GM18867 (cell line): ENCODE results near the gene SGSH.
"Not testable (repeated sequence)": the region's sequence is repeated elsewhere in the genome, so short reads cannot be mapped to it uniquely, and the experiment has no call there.

Experiments used
- ATAC-seq: cut with Tn5 transposase; IDR thresholded peaks from one replicate; pipeline ENCODE4 v1.9.1; 2021; ENCODE audit warnings: mild to moderate bottlenecking, moderate library complexity; ENCODE audit not compliant: unreplicated experiment

The SGSH gene

DNA sequence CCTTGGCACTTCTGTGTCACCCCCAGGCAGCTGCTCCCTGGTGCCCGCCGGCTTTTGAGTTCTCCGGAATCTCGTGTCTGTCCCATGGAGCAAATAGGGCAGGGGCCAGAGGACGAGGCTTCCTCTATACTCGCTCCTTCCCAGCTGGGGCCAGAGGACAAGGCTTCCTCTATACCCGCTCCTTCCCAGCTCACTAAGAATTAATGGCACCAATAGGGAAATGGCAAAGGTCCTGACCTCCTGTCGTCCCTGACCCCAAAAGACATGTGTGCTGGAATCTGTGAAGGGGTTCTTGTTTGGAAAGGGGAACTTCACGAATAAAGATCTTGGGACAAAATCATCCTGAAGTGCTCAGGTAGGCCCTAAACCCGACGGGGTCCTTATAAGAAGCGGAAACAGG, 7.6 kb downstream of the SGSH start:
- ATAC-seq: no peak

DNA sequence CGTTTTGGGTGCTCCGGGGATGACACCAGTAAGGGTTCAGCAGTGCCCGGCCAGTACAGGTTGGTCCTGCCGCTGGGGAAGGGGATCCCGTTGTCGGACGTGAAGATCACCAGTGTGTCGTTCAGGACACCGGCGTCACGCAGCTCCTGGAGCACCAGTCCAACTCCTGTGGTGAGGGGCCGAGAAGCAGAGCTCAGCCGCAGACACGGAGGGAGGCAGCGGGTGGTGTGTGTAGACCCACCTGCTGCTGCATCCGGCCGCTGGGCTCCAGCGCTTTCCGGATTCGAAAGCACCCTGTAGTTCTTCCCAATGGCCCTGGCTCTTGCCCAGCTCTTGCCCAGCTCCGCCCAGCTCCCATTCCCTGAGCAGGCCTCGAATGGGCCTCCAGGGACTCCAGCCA, 8.0 kb downstream of the SGSH start:
- ATAC-seq: no peak

DNA sequence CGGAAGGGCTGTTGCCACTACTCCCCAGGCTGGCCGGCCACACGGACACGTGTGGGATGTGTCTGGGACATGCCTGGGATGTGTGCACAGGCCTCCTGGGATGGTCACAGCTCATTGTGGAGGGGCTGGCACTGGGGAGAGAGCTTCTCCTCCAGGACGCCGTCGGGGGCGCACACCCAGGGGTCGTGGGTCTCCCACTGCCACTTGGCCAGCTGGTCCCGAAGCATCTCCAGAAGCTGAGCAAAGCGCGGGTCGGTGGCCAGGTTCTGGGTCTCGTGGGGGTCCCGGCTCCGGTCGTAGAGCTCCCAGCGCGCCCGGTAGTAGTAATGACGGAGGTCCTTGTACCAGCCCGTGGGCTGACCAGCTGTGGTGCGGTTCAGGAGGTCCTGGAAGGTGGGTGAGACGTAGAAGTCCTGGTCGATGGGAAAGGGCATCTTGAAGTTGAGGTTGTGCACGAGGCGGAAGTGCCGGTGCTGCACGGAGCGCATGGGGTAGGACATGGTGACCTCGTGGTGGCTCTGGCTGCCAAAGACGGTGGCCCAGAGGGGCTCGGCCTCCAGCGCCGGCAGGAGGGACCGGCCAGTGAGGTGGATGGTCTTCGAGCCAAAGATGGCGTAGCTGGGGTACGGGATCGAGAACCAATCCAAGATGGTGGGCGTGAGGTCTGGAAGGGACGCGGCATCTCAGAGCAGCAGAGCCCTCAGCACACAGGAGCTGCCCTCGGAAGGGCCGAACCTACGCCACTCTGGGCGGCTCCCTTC, 9.6 kb downstream of the SGSH start:
- no peak for ATAC-seq

DNA sequence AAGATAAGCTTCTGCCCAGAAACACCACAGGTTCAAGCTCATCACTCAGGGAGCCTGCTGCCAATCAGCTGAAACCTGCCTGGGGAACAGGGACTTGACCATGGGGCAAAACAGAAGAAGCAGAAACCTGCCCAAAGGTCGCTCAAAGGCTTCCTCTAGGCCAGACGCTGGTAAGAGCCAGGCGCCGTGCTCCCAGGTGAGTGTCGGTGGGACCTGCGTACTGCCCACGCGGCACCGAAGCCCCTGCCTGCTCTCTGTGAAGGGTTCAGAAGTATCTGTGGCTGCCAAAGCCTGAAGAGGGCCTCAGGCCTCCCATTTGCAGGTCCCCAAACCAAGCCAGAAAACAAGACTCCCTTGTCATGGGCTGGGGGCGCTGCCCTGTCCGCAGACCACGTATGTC, 10.4 kb downstream of the SGSH start:
- ATAC-seq: no peak

DNA sequence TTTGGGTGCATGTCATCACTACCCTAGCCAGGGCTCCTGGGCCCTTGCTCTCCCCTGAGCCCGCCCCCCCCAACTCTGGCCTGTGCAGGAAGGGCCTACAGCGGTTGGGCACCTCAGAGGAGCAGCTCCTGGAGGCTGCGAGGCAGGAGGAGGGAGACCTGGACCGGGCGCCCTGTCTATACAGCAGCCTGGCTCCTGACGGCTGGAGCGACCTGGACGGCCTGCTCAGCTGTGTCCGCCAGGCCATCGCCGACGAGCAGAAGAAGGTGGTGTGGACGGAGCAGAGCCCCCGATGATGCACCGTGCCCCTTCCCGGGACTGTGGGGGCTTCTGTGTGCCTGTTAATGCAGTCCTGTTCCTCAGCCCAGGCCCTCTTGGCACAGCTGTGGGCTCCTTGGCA, 12.1 kb downstream of the SGSH start:
- no peak for ATAC-seq

DNA sequence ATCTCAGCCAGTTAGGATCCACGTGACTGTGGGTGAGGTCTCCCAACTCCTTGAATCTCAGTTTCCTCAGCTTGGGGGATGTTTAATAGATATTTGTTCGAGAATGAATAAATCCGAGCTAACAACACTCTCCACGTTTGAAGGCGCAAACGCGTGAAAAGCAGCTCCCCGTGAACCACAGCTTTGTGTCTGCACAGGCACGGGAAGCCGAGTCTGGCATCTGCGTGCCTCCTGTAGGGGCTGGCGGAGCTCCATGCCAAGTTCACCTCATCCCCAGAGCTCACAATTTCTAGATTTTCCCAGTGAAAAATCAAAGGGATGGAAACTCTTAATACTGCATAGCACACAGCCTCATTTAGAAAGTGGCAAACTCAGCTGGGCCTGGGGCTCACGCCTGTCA, 14.3 kb downstream of the SGSH start:
- ATAC-seq: no peak

DNA sequence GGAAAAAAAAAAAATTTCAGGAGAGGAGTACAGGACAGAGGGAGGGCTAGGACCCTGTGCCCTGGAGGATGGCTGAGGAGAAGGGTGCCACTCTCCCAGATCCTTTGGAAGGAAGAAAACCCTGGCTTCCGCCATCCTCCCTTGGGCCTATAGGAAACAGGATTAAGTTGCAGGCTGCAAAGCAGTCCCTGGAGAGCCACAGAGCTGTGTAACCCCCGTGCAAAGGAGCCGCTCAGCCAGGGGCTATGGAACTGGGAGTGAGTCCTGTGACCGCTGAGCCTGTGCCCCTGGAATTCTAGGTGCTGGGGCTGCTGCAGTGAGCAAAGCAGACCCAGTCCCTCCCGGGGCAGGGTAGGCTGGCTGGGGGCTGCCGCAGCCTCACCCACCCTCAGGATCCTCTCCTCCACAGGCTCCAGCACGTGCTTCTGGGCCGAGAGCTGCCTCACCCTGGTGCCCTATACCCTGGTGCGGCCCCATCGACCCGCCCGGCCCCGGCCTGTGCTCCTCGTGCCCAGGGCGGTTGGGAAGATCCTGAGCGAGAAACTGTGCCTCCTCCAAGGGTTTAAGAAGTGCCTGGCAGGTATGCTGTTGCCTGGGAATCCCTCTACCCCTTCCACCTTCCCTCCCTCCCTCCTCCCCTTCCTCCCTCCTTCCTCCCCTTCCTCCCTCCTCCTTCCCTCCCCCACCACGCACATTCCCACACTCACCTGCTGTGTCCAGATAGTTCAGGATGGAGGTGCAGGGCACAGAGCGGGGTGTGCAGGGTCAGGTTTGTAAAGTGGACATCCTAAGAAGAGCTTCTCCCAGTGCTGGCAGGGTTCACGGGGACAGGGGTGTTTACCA, 15.3 kb downstream of the SGSH start:
- ATAC-seq: no peak

DNA sequence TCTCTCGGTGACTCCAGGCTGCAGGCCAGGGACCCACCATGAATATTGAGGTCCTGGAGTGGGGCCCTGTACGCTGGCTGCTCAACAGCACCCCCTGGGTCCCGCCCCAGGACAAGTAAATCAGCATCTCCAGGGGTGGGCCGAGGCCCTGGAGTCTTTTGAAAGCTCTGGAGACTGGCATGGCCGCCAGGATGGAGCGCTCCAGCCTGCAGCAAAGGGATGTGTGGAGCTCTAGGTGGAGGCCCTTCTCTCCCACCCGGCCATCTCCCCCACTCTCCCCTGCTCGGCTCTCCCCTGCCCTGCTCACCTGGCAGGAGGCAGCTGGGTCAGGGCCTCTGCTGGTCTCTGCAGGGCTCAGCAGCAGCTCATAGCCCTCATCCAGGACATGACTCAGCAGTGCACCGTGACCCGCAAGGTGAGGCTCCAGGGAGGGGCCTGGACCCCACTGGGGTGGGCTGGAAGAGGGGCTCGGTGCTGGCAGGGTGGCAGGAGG, 16.6 kb downstream of the SGSH start:
- ATAC-seq: no peak

DNA sequence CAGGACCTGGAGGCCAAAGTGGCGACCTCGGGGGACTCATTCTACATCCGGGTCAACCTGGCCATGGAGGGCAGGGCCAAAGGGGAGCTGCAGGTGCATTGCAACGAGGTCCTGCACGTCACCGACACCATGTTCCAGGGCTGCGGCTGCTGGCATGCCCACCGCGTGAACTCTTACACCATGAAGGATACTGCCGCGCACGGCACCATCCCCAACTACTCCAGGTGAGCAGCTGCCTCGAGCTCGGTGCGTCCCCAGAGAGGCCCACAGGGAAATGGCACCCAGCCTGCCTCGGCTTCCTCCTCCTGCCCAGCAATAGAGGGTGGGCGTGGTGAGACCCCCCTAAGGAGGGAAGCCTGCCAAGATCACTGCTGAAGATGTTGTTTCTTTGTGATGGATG, 17.9 kb downstream of the SGSH start:
- ATAC-seq: no peak

DNA sequence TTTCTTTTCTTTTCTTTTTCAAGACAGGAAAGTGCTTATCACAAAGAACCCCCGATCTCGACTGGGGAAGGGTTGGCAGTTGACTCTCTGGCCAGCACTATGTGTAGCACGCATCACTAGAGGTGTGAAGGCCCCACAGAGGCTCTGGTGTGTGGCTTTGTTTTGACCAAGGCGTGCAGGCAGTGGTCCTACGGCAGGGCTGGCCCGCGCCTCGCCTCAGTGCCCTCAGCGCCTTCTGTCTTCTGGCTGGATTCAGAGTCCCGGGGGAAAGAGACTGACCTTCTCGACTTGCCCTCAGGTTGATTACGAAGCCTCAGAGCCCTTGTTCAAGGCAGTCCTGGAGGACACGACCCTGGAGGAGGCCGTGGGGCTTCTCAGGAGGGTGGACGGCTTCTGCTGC, 18.7 kb downstream of the SGSH start:
- no peak for ATAC-seq

DNA sequence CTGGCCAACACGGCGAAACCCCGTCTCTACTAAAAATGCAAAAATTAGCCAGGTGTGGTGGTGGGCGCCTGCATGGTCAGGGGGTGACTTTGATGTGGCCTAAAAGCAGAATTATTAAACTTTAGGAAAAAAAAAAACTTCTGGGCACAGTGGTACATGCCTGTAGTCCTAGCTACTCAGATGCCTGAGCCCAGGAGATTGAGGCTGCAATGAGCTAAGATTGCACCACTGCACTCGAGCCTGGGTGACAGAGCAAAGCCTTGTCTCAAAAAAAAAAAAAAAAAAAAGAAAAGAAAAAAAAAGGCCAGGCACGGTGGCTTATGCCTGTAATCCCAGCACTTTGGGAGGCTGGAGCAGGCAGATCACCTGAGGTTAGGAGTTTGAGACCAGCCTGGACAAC, 20.8 kb downstream of the SGSH start:
- ATAC-seq: not testable (repeated sequence)

DNA sequence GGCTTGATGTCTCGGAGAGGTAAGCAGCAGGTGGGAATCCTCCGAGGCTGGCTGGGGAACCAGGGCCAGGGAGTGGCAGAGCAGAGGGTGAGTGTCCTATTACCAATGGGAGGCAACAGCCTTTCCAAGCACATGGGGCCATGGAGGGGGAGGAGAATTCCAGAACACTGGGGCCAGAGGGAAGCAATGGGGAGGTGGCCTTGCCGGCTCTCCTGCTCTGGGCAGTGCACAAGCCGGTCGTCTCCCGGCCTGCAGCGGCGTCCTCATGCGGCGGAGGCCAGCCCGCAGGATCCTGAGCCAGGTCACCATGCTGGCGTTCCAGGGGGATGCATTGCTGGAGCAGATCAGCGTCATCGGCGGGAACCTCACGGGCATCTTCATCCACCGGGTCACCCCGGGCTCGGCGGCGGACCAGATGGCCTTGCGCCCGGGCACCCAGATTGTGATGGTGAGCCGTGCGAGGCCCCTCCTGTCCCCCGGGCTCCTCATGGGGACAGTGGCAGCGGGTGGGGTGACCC, 21.9 kb downstream of the SGSH start:
- no peak for ATAC-seq

DNA sequence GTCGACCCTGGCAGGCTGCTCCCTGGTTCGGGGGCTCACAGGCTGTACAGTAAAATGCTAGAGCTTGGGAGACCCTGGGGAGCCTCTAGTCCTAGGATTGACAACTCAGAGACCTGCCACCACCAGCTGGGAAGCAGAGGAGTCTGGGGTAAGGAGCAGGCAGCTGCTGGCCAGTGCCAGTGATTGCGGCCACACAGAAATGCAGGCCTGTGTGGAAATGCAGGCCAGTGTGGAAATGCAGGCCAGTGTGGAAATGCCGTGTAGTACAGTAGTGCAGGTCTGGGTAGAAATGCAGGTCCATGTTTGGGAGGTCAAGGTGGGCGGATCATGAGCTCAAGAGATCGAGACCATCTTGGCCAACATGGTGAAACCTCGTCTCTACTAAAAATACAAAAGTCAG, 23.5 kb downstream of the SGSH start:
- no peak for ATAC-seq

DNA sequence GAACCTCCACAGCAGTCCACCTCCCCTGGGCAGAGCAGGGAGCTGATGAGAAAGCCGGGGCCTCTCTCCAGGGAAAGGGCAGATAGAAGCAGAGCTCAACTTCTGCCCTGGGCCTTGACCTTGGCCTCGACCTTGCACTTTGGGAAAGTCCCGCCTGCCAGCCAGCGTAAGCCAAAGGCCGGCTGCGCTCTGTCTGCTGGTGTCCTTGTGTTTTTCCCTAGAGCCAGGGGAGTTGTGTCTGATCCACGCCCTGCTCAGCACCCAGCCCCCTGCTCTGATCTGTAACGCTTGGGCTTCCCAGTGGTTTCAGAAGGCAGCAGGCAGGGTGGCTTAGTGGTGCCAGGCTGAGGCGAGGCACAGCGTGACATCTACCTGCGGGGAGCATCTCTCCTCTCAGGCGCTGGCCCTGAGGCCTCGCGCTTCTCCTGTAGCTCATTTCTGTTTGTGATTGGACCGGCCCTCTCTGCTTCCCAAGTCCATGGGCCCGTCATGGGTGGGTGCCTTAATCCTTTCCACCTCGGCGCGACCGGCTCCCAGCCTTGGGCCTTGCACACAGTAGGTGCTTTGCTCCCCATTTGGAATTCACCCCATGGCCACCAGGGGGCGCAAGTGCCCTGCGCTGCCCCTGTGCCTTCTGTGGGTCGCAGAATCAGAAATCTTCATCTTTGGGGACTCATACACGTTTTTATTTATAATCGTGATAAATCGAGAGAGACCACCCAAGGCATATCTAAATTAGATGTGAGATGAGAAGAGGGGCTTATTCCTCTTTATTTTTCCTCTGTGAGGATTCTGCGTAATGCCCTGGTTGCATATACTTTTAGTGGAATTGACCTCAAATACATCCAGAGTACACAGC, 24.2 kb downstream of the SGSH start:
- no peak for ATAC-seq

DNA sequence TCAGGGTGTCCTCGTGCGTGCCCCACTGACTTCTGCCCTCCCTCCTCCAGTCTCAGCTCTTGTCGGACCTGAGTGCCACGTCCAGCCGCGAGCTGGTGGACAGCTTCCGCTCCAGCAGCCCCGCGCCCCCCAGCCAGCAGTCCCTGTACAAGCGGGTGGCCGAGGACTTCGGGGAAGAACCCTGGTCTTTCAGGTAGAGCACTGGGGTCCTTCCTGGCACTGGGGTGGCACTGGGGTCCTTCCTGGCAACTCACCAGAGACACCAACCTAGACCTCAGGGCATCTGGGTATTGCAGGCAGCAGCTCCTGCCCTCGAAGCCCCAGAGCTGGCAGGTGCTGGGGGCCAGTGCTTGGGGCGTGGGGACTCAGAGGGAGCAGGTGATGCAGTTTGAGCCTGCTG, 25.0 kb downstream of the SGSH start:
- ATAC-seq: no peak

DNA sequence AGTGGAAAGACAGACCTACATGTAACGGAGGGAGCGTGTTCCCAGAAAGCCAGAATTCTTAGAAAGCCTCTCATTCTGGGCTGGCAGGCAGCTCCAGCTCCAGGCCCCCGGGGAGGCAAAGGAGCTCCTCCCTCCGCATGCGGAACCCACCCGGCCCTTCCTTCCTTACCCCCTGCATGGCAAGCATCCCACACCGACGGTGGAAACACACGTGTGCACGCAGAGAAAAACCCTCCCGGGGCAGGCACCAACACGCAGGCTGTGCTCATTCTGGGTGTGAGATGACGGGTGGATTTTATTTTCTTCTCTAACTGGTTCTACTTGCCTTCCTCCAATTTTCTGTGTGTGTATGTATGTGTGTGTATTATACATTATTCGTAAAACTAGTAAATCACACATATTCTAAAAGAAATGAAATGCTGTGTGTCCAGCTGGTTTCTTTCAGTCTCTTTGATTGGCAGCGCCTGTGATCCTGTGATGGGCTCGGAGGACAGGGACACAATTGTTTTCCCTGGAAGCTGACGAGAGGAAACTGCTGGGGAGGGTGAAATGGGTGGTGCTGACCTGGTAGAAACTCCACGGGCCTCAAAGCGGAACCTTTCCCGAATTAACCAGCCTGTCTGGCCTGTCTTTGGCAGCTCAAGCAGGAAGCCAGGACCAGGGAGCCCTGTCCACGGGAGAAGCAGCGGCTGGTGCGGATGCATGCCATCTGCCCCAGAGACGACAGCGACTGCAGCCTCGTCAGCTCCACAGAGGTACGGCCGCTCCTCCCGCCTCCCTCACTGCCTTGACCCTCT, 28.1 kb downstream of the SGSH start:
- no peak for ATAC-seq

DNA sequence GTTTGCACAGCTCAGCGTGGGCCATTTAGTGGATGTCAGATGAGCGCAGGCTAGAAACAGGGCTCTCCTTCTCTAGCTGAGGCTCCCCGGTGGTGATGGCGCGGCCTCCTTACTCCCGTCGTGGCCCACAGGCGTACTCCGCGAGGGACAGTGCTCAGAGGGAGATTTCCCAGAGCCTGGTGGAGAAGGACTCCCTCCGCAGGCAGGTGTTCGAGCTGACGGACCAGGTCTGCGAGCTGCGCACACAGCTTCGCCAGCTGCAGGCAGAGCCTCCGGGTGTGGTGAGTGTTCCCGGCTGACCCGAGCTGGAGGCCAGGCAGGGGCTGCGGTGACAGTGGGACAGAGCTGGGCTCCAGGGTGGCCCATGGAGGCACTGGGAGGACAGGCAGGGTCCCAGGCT, 28.9 kb downstream of the SGSH start:
- no peak for ATAC-seq

DNA sequence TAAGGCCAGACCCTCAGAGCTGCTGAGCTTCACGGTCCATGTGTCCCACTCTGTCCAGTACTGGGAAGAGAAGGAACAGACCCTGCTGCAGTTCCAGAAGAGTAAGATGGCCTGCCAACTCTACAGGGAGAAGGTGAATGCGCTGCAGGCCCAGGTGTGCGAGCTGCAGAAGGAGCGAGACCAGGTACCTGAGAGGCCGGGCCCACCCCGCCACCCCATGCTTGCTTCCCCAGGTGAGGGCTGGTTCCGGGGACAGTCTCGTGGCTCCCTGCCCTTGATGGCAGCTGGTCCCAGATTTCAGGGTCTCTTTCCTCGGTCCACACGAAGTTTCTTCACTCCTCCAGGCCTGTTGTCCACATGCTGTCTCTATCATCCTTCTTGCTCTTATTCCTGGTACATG, 29.4 kb downstream of the SGSH start:
- ATAC-seq: no peak

DNA sequence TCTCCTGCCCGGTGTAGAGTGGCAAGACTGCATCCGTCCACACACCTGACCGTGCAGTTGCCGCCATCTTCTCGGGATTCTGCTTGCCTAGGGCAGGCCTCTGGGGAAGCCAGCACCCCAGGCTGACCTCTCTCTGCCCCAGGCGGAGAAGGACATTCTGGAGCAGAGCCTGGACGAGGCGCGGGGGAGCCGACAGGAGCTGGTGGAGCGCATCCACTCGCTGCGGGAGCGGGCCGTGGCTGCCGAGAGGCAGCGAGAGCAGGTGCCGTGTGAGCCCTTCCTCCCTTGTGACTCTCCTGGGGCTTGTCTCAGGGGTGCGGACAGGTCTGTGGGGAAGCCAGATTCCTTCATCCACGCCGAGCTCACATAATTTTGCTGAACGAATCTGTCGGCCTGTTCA, 30.5 kb downstream of the SGSH start:
- no peak for ATAC-seq

DNA sequence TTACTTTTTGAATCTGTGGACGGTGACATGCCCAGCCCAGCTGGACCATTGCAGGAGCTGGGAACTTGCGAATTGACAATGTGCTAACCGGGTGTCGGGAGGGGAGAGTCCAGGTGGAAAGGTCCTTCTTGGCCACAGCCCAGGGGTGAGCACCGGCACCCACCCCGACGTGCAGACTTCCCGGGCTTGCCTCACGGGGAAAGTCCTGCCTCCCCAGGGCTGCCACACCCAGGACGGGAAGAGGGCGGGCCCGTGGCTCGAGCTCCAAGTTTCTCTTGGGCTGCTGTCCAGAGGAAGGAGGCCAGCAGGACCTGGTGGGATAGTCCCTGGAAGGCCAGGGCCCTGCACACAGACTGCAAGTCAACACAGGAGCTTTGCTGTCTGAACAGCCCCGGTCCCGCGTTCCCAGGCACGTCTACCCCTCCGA, 32.6 kb downstream of the SGSH start:
- no peak for ATAC-seq
